D721Med (cell line): ENCODE results near the gene DOCK9.

Experiments
- DNase-seq: peaks from one replicate; pipeline ENCODE4 v3.0.0; 2011; ENCODE audit warnings: low spot score; ENCODE audit not compliant: insufficient read length
- FAIRE-seq: peaks from 2 replicates; lab custom pipeline; 2011; peaks lifted over from hg19 to GRCh38; lab: Jason Lieb, UNC
- CTCF ChIP-seq: IDR thresholded peaks from 2 replicates; pipeline ENCODE4 v1.5.1; 2012; ENCODE audit warnings: mild to moderate bottlenecking, control low read depth; ENCODE audit not compliant: insufficient read depth; ENCODE audit errors: missing control alignments

Gene DOCK9

DNA sequence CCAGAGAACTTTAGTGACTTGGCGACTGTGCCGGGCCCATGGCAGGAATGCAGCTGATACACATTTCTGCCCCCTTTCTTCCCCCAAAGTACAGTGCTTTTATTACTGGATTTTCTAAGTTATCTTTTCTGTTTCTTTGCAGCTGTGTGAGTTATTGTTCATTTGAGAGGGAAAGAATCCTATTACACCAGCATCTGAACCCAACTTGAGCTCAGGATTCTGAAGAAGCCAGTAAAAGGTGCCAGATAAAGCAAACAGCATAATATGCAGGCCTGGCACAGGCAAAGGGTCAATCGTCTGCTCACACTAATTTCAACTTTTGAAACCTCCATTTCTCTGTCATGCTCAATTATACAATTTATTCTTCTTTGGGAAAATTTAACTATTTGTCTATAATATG lies 93.9 kb downstream of the DOCK9 start:
- DNase-seq (no peak), FAIRE-seq (no peak)
- no peak for TF ChIP-seq CTCF

GRCh38 chr13:98881390-98881789 lies 96.5 kb downstream of the DOCK9 start:
- no peak for TF ChIP-seq CTCF
- FAIRE-seq (no peak), DNase-seq (no peak)

GRCh38 chr13:98880677-98881076 lies 97.2 kb downstream of the DOCK9 start:
- no peak for FAIRE-seq
- no peak for TF ChIP-seq CTCF
- no peak for DNase-seq

GRCh38 chr13:98879957-98880356 lies 97.9 kb downstream of the DOCK9 start:
- FAIRE-seq, result no peak
- TF ChIP-seq CTCF, result no peak
- DNase-seq, result no peak

- DNase-seq, result no peak
- no peak for FAIRE-seq
- TF ChIP-seq CTCF, result no peak
Measured at GRCh38 chr13:98879127-98879520, 98.7 kb downstream of the DOCK9 start.

DNA sequence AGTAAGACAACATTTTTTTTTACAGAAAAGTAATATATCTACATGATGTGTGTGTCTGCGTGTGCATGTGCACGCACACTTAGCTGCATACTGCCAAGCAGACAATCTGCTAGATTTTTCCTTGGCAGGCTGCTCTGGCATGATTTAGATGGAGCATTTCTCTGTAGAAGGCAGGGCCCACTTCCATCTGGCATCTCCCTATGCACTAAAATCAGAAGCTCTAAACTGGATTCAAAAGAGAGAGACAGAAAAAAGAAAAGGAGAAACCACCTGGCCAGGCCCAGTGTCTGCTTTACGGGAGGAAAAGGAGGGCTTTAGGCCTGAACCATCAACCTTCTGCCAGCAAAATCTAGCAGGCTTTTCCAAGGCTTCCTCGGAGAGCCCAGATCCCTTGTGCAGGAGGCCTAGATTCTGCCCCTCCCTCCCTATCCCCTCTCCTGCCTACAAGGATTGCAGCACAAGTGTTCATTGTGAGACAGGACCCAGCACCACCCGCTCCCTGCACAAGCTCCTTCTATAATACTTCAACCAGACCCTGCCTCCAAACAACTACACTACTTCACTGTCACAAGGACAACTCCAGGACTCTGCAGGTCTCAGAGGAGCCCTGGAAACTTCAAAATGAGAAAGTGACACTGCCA lies 99.3 kb downstream of the DOCK9 start:
- DNase-seq (no peak), FAIRE-seq (no peak)

More for the DNA sequence above, 99.3 kb downstream of the DOCK9 start:
- TF ChIP-seq CTCF, result no peak
